IPS DF 6.9 (cell line): ENCODE data around the gene MPPED1.

Experiments used
- DNase-seq: peaks from one replicate; pipeline ENCODE4 v3.0.0-alpha.2; 2013; ENCODE audit warnings: low read depth, low spot score
- H3K27ac ChIP-seq: one replicate; pipeline ENCODE4 v1.5.1; 2013; ENCODE audit warnings: low read length, control low read depth
- H3K27me3 ChIP-seq: 2 replicates; pipeline ENCODE4 v1.6.1; 2013; ENCODE audit warnings: mild to moderate bottlenecking, low read length; ENCODE audit not compliant: control insufficient read depth, insufficient read depth
- H3K36me3 ChIP-seq: 2 replicates; pipeline ENCODE4 v1.6.1; 2013; ENCODE audit warnings: low read length; ENCODE audit not compliant: control insufficient read depth, insufficient read depth
- H3K4me1 ChIP-seq: 2 replicates; pipeline ENCODE4 v1.6.1; 2013; ENCODE audit warnings: low read length; ENCODE audit not compliant: control insufficient read depth, insufficient read depth
- H3K4me3 ChIP-seq: 2 replicates; pipeline ENCODE4 v1.5.1; 2013; ENCODE audit warnings: mild to moderate bottlenecking, low read length
- H3K9me3 ChIP-seq: 2 replicates; pipeline ENCODE4 v1.6.1; 2013; ENCODE audit warnings: low read length, inconsistent platforms; ENCODE audit not compliant: control insufficient read depth, insufficient read depth
- WGBS: extraction: QIAGEN DNeasy Blood & Tissue Kit; methylation state at CpG from one replicate; pipeline ENCODE4 v1.1.7; 2013; ENCODE audit warnings: mixed read lengths, missing lambda C conversion rate; ENCODE audit not compliant: insufficient read length, insufficient coverage; 5-methylcytosine and 5-hydroxymethylcytosine counted together

Gene MPPED1

GRCh38 chr22:43467216-43467940 lies 55.6 kb downstream of the MPPED1 start:
- H3K4me3 ChIP-seq, result no peak overlapping the region
- H3K36me3 ChIP-seq, result no peaks in the 10 kb centered on the region
- no peak for DNase-seq
- WGBS, result no CpG with 5 or more reads among the region's 21 CpGs
- H3K9me3 ChIP-seq, result no peaks in the 10 kb centered on the region
- no peaks in the 10 kb centered on the region for H3K4me1 ChIP-seq
- H3K27ac ChIP-seq, result no peak overlapping the region
- H3K27me3 ChIP-seq, result no peaks in the 10 kb centered on the region

- no peaks in the 10 kb centered on the region for H3K27me3 ChIP-seq
- H3K36me3 ChIP-seq, result no peaks in the 10 kb centered on the region
- H3K4me3 ChIP-seq, result no peak overlapping the region
- no peak for DNase-seq
- no peaks in the 10 kb centered on the region for H3K4me1 ChIP-seq
- H3K27ac ChIP-seq, result no peak overlapping the region
- WGBS, result no CpG with 5 or more reads among the region's 3 CpGs
- no peaks in the 10 kb centered on the region for H3K9me3 ChIP-seq
Observed at GRCh38 chr22:43470253-43470652, 58.4 kb downstream of the MPPED1 start.

GRCh38 chr22:43470941-43471585 lies 59.2 kb downstream of the MPPED1 start:
- H3K27ac ChIP-seq, result no peak overlapping the region
- no peaks in the 10 kb centered on the region for H3K9me3 ChIP-seq
- H3K27me3 ChIP-seq, result no peaks in the 10 kb centered on the region
- H3K4me1 ChIP-seq, result no peaks in the 10 kb centered on the region
- no peak overlapping the region for H3K4me3 ChIP-seq
- no peak for DNase-seq
- no peaks in the 10 kb centered on the region for H3K36me3 ChIP-seq
- no CpG with 5 or more reads among the region's 10 CpGs for WGBS

- WGBS, result no CpG with 5 or more reads among the region's 11 CpGs
- Histone ChIP-seq H3K9me3 (no peaks in the 10 kb centered on the region), H3K4me3 (no peak overlapping the region), H3K36me3 (no peaks in the 10 kb centered on the region), H3K27ac (no peak overlapping the region), H3K4me1 (no peaks in the 10 kb centered on the region), H3K27me3 (no peaks in the 10 kb centered on the region)
- no peak for DNase-seq
Observed at GRCh38 chr22:43471606-43472135, 59.9 kb downstream of the MPPED1 start.

- Histone ChIP-seq H3K27ac (no peak overlapping the region), H3K4me1 (no peaks in the 10 kb centered on the region), H3K36me3 (no peaks in the 10 kb centered on the region), H3K27me3 (no peaks in the 10 kb centered on the region), H3K9me3 (no peaks in the 10 kb centered on the region), H3K4me3 (no peak overlapping the region)
- no peak for DNase-seq
- WGBS, result no CpG with 5 or more reads among the region's 8 CpGs
Observed at GRCh38 chr22:43473031-43473430, 61.2 kb downstream of the MPPED1 start.

GRCh38 chr22:43473441-43473840 lies 61.6 kb downstream of the MPPED1 start:
- WGBS, result no CpG with 5 or more reads among the region's 9 CpGs
- H3K4me1 ChIP-seq, result no peaks in the 10 kb centered on the region
- no peak for DNase-seq
- no peak overlapping the region for H3K27ac ChIP-seq
- no peaks in the 10 kb centered on the region for H3K27me3 ChIP-seq
- H3K4me3 ChIP-seq, result no peak overlapping the region
- no peaks in the 10 kb centered on the region for H3K36me3 ChIP-seq
- no peaks in the 10 kb centered on the region for H3K9me3 ChIP-seq

GRCh38 chr22:43474161-43475101 lies 62.6 kb downstream of the MPPED1 start:
- Histone ChIP-seq H3K4me1 (no peaks in the 10 kb centered on the region), H3K9me3 (no peaks in the 10 kb centered on the region), H3K4me3 (no peak overlapping the region), H3K27ac (no peak overlapping the region), H3K36me3 (no peaks in the 10 kb centered on the region), H3K27me3 (no peaks in the 10 kb centered on the region)
- DNase-seq, result no peak
- no CpG with 5 or more reads among the region's 28 CpGs for WGBS

GRCh38 chr22:43475549-43476076 lies 63.8 kb downstream of the MPPED1 start:
- WGBS, result 100% methylated on average over 3 of the region's 3 CpGs
- DNase-seq, result no peak
- Histone ChIP-seq H3K27ac (no peak overlapping the region), H3K36me3 (no peaks in the 10 kb centered on the region), H3K9me3 (no peaks in the 10 kb centered on the region), H3K27me3 (no peaks in the 10 kb centered on the region), H3K4me3 (no peak overlapping the region), H3K4me1 (no peaks in the 10 kb centered on the region)

GRCh38 chr22:43476341-43476740 lies 64.5 kb downstream of the MPPED1 start:
- Histone ChIP-seq H3K4me3 (no peak overlapping the region), H3K36me3 (no peaks in the 10 kb centered on the region), H3K27me3 (no peaks in the 10 kb centered on the region), H3K27ac (no peak overlapping the region), H3K9me3 (no peaks in the 10 kb centered on the region), H3K4me1 (no peaks in the 10 kb centered on the region)
- DNase-seq, result no peak
- no CpG with 5 or more reads among the region's 5 CpGs for WGBS
